Mucosa of descending colon (tissue), 3 donors: Measurements from ENCODE around the gene HNF1B. TPM values are rescaled to one million over a fixed set of nuclear protein-coding genes. Genes with fewer than 3 reads are reported as not detected.

Experiments
- ATAC-seq: fragments of 200-7000 bp; cut with Tn5 transposase; one replicate; pipeline ENCODE4 v1.9.1; 2020; ENCODE audit warnings: mild to moderate bottlenecking, moderate library complexity
- DNase-seq, 3 donors: peaks; one replicate each; pipeline ENCODE4 v3.0.0-alpha.2; 2020
- H3K36me3 ChIP-seq: fragments of 200-600 bp; one replicate; pipeline ENCODE4 v1.8.0; 2021; ENCODE audit warnings: low read depth, mild to moderate bottlenecking
- H3K4me1 ChIP-seq: fragments of 200-600 bp; one replicate; pipeline ENCODE4 v1.8.0; 2021; ENCODE audit warnings: low read depth, mild to moderate bottlenecking
- H3K4me3 ChIP-seq: fragments of 200-600 bp; one replicate; pipeline ENCODE4 v1.8.0; 2021; ENCODE audit warnings: mild to moderate bottlenecking
- H3K9me3 ChIP-seq: fragments of 200-600 bp; one replicate; pipeline ENCODE4 v1.8.0; 2021; ENCODE audit warnings: mild to moderate bottlenecking
- CTCF ChIP-seq: fragments of 200-600 bp; IDR thresholded peaks from one replicate; pipeline ENCODE4 v1.8.0; 2022; ENCODE audit warnings: antibody characterized with exemption, mild to moderate bottlenecking
- intact Hi-C, 2 donors: fragments of 100-400 bp; cut with DNase I in 1 of 2; cut with micrococcal nuclease in 1 of 2; formaldehyde crosslinking; loops; one replicate each; pipeline versions ENCODE4 v1.11.0 to v1.11.1; 2022; cut with DNase I, micrococcal nuclease
- total RNA-seq, 3 donors: library from RNA; stranded (reverse); fragmentation: NEBNext Ultra II Directional in 2 of 3; extraction: Animal tissue kit (Norgen Biotek cat#: 25700) in 2 of 3; gene quantifications; one replicate each; pipeline versions ENCODE4 v1.2.1 to v1.2.4, GENCODE V29; 2021 to 2023
- donor health status: DM: no; HTN: no; CAD: no; lungs with moderate emphysema.
- donor health status: DM: no; HTN: no; CAD: no.
- donor health status: DM: no; HTN: yes; CAD: no.

HNF1B gene
- total RNA-seq, 3 donors from 2014 or later, result 21.1 to 54.6 (median 34.8) TPM

GRCh38 chr17:37702598-37702997 lies 42.3 kb downstream of the HNF1B start:
- TF ChIP-seq CTCF, result no peak
- peak; percentile 69 for ATAC-seq
- Histone ChIP-seq H3K9me3 (no peaks in the 10 kb centered on the region), H3K4me3 (no peak overlapping the region), H3K4me1 (peaks cover 15% of the 10 kb centered on the region), H3K36me3 (no peaks in the 10 kb centered on the region)
- intact Hi-C loops, result no loop called here
- DNase-seq, result no peak

- Histone ChIP-seq H3K36me3 (no peaks in the 10 kb centered on the region), H3K9me3 (no peaks in the 10 kb centered on the region), H3K4me1 (peaks cover 15% of the 10 kb centered on the region), H3K4me3 (no peak overlapping the region)
- DNase-seq, result peak in 2 of 3 donors; percentile 65 to 82
- intact Hi-C loops, result no loop called here
- TF ChIP-seq CTCF, result peak; percentile 64
- peak; percentile 77 for ATAC-seq
These were observed 43.4 kb downstream of the HNF1B start for GRCh38 chr17:37701496-37701898.

GRCh38 chr17:37700881-37701280 lies 44.0 kb downstream of the HNF1B start:
- intact Hi-C loops, result no loop called here

GRCh38 chr17:37699285-37699973 lies 45.4 kb downstream of the HNF1B start:
- ATAC-seq (peak; percentile 76), DNase-seq (peak in 2 of 3 donors; percentile 66 to 71)
- no peak overlapping the region for H3K4me3 ChIP-seq

More at GRCh38 chr17:37700881-37701280, 44.0 kb downstream of the HNF1B start:
- Histone ChIP-seq H3K4me3 (no peak overlapping the region), H3K4me1 (peaks cover 15% of the 10 kb centered on the region), H3K9me3 (no peaks in the 10 kb centered on the region), H3K36me3 (no peaks in the 10 kb centered on the region)
- no peak for TF ChIP-seq CTCF
- ATAC-seq (no peak), DNase-seq (no peak)

GRCh38 chr17:37698911-37699255 lies 46.0 kb downstream of the HNF1B start:
- H3K9me3 ChIP-seq, result no peaks in the 10 kb centered on the region
- no peaks in the 10 kb centered on the region for H3K36me3 ChIP-seq
- intact Hi-C loops, result no loop called here
- ATAC-seq (no peak), DNase-seq (no peak)
- no peak overlapping the region for H3K4me3 ChIP-seq
- H3K4me1 ChIP-seq, result peaks cover 15% of the 10 kb centered on the region
- no peak for TF ChIP-seq CTCF

More at GRCh38 chr17:37699285-37699973, 45.4 kb downstream of the HNF1B start:
- Histone ChIP-seq H3K36me3 (no peaks in the 10 kb centered on the region), H3K4me1 (peaks cover 15% of the 10 kb centered on the region), H3K9me3 (no peaks in the 10 kb centered on the region)
- intact Hi-C loops, result no loop called here
- no peak for TF ChIP-seq CTCF
